OCI-LY7 (cell line): Measurements from ENCODE around the gene ATP5PD.
A peak's percentile ranks its signal among the peaks of the same experiment; 100 is the strongest.

ENCODE experiments used
- CTCF ChIP-seq: fragments of 200-600 bp; sonication (generic); conservative IDR thresholded peaks from 2 replicates; pipeline ENCODE4 v1.5.1; 2014; ENCODE audit warnings: mild to moderate bottlenecking, antibody characterized with exemption, low read length, moderate library complexity, mixed read lengths
- EZH2phosphoT487 ChIP-seq: fragments of 200-600 bp; sonication (generic); IDR thresholded peaks from 2 replicates; pipeline ENCODE4 v1.6.1; 2018; ENCODE audit warnings: low read depth, borderline replicate concordance, mild to moderate bottlenecking, mixed run types, antibody characterized with exemption, low read length, moderate library complexity, mixed read lengths

GRCh38 chr17:75006653-75007052, 40.1 kb downstream of the ATP5PD start:
- TF ChIP-seq CTCF = peak; percentile 51; the same call in 1 of the 2 replicates
- no peak for TF ChIP-seq EZH2phosphoT487
